AG04449 (cell line): ENCODE data around the gene SNF8.

Source experiments
- CTCF ChIA-PET: fragments of 350-600 bp; formaldehyde crosslinking; extraction: SDS; loops from one replicate; lab custom pipeline; 2021; ENCODE audit warnings: antibody characterized with exemption; lab: Yijun Ruan, JAX
- POLR2A ChIA-PET: fragments of 400-600, 350-600 bp; formaldehyde crosslinking; extraction: SDS; loops from one replicate; lab custom pipeline; 2020; ENCODE audit warnings: antibody characterized with exemption, inconsistent platforms; lab: Yijun Ruan, JAX
- DNase-seq: peaks from one replicate; pipeline ENCODE4 v3.0.0-alpha.2; 2010; ENCODE audit warnings: low read depth, low spot score
- H3K4me3 ChIP-seq: 2 replicates; pipeline ENCODE4 v1.5.1; 2011; ENCODE audit warnings: low read depth, mild to moderate bottlenecking, control low read depth, low read length
- CTCF ChIP-seq: IDR thresholded peaks from one replicate; pipeline ENCODE4 v1.5.1; 2011; ENCODE audit warnings: mild to moderate bottlenecking, moderate library complexity, low read length, control low read depth, inconsistent platforms; ENCODE audit not compliant: insufficient read depth; ENCODE audit errors: missing control alignments

The SNF8 gene

GRCh38 chr17:48892940-48893645, 51.5 kb downstream of the SNF8 start:
- ChIA-PET POLR2A (interaction anchor here (1.2 to 2.7 kb wide), 2 partner anchors 15 to 80 kb away, joined by 3 to 12 read pairs; partner anchors contain the start of gene UBE2Z), CTCF (interaction anchor here (0.6 to 4.1 kb wide), 10 partner anchors 9 to 214 kb away, joined by 3 to 22 read pairs (median 6); partner anchors contain the start of genes PRAC2 and UBE2Z)
- no peak for TF ChIP-seq CTCF
- DNase-seq, result no peak
- peak overlapping the region; percentile 97 for H3K4me3 ChIP-seq

- TF ChIP-seq CTCF, result no peak
- no peak for DNase-seq
- no peak overlapping the region for H3K4me3 ChIP-seq
- CTCF ChIA-PET, result interaction anchor here (1.6 to 23.5 kb wide), 4 partner anchors 9 to 143 kb away, joined by 5 to 797 read pairs (median 9); partner anchors contain the start of gene TTLL6
- POLR2A ChIA-PET, result interaction anchor here (0.7 kb wide), 1 partner anchor 30 kb away, joined by 3 read pairs; no protein-coding TSS in a partner anchor
Measured at GRCh38 chr17:48890086-48890485, 54.6 kb downstream of the SNF8 start.

- ChIA-PET CTCF (interaction anchor here (1.0 to 23.5 kb wide), 7 partner anchors 8 to 207 kb away, joined by 4 to 797 read pairs (median 58); partner anchors contain the start of genes PRAC1, PRAC2 and TTLL6), POLR2A (no interaction called here)
- no peak for DNase-seq
- no peak for TF ChIP-seq CTCF
- no peak overlapping the region for H3K4me3 ChIP-seq
Measured at GRCh38 chr17:48883171-48883570, 61.5 kb downstream of the SNF8 start.

- no peak for DNase-seq
- ChIA-PET CTCF (interaction anchor here (0.6 to 23.5 kb wide), 7 partner anchors 19 to 206 kb away, joined by 3 to 797 read pairs (median 58); partner anchors contain the start of genes PRAC1, PRAC2 and TTLL6), POLR2A (no interaction called here)
- H3K4me3 ChIP-seq, result no peak overlapping the region
- TF ChIP-seq CTCF, result no peak
Measured at GRCh38 chr17:48882272-48882671, 62.4 kb downstream of the SNF8 start.
